ENCODE results near the gene OR7G2.

The OR7G2 gene

GRCh38 chr19:9107375-9107774 is at the start of gene OR7G2:
OR7G2 (minus strand) TSS chr19:9107475; CDS start chr19:9103243, 4,232 bp downstream.
- DNase-seq (ENCODE audit: low read depth, low spot score): no peak

GRCh38 chr19:9156304-9156703 is 49.0 kb upstream of the OR7G2 start:
- DNase-seq (ENCODE audit: low read depth, low spot score): no peak

- DNase-seq (ENCODE audit: low read depth, low spot score): no peak
Observed at GRCh38 chr19:9155591-9155990, 48.3 kb upstream of the OR7G2 start.

- DNase-seq (ENCODE audit: low read depth, low spot score): no peak
Observed at GRCh38 chr19:9151367-9151766, 44.1 kb upstream of the OR7G2 start.

- DNase-seq (ENCODE audit: low read depth, low spot score): no peak
Observed at GRCh38 chr19:9150650-9151049, 43.4 kb upstream of the OR7G2 start.

GRCh38 chr19:9149997-9150396 is 42.7 kb upstream of the OR7G2 start:
- no peak for DNase-seq (ENCODE audit: low read depth, low spot score)

- no peak for DNase-seq (ENCODE audit: low read depth, low spot score)
Observed at GRCh38 chr19:9148697-9149096, 41.4 kb upstream of the OR7G2 start.

GRCh38 chr19:9146882-9147281 is 39.6 kb upstream of the OR7G2 start:
- no peak for DNase-seq (ENCODE audit: low read depth, low spot score)

- DNase-seq (ENCODE audit: low read depth, low spot score): no peak
Observed at GRCh38 chr19:9144920-9145319, 37.6 kb upstream of the OR7G2 start.

GRCh38 chr19:9140159-9140874 is 33.0 kb upstream of the OR7G2 start, which contains the start of gene ZNF317:
ZNF317 (plus strand) TSS chr19:9140397; CDS start chr19:9156017, 15,620 bp downstream.
- peak; percentile 91 for DNase-seq (ENCODE audit: low read depth, low spot score)

GRCh38 chr19:9139609-9140158 is 32.4 kb upstream of the OR7G2 start:
- DNase-seq (ENCODE audit: low read depth, low spot score): no peak

- peak; percentile 19 for DNase-seq (ENCODE audit: low read depth, low spot score)
Observed at GRCh38 chr19:9132422-9132821, 25.1 kb upstream of the OR7G2 start.

- no peak for DNase-seq (ENCODE audit: low read depth, low spot score)
Observed at GRCh38 chr19:9130965-9131364, 23.7 kb upstream of the OR7G2 start.

GRCh38 chr19:9128171-9128570 is 20.9 kb upstream of the OR7G2 start:
- DNase-seq (ENCODE audit: low read depth, low spot score): no peak

- no peak for DNase-seq (ENCODE audit: low read depth, low spot score)
Observed at GRCh38 chr19:9126900-9127405, 19.7 kb upstream of the OR7G2 start, which contains the start of gene OR7G3. OR7G3 (minus strand) TSS chr19:9126950; CDS start chr19:9126950, 0 bp downstream.

- DNase-seq (ENCODE audit: low read depth, low spot score): no peak
Observed at GRCh38 chr19:9116547-9116946, 9.3 kb upstream of the OR7G2 start.

GRCh38 chr19:9115307-9115813 is 8.1 kb upstream of the OR7G2 start, which contains the start of gene OR7G1:
OR7G1 (minus strand) TSS chr19:9115763; CDS start chr19:9115763, 0 bp downstream.
- no peak for DNase-seq (ENCODE audit: low read depth, low spot score)

- DNase-seq (ENCODE audit: low read depth, low spot score): no peak
Observed at GRCh38 chr19:9109959-9110358, 2.7 kb upstream of the OR7G2 start.

- no peak for DNase-seq (ENCODE audit: low read depth, low spot score)
Observed at GRCh38 chr19:9086761-9087160, 20.5 kb downstream of the OR7G2 start, which contains the start of gene OR1M1. OR1M1 (plus strand) TSS chr19:9087061; CDS start chr19:9093245, 6,184 bp downstream.

- peak; percentile 23 for DNase-seq (ENCODE audit: low read depth, low spot score)
Observed at GRCh38 chr19:9078651-9079050, 28.6 kb downstream of the OR7G2 start.

GRCh38 chr19:9076901-9077300 is 30.4 kb downstream of the OR7G2 start:
- DNase-seq (ENCODE audit: low read depth, low spot score): no peak
